B cell (primary cell): Measurements from ENCODE around the gene STX18.

Experiments used
- CTCF ChIP-seq: fragments of 200-600 bp; IDR thresholded peaks from one replicate; pipeline ENCODE4 v1.8.0; 2022; ENCODE audit warnings: antibody characterized with exemption, mild to moderate bottlenecking
- EZH2 ChIP-seq: IDR thresholded peaks from 2 replicates; pipeline ENCODE4 v1.6.1; 2012; ENCODE audit warnings: borderline replicate concordance, low read depth, mild to moderate bottlenecking, moderate library complexity, low read length; ENCODE audit not compliant: insufficient read depth, poor library complexity, severe bottlenecking

- no peak for TF ChIP-seq CTCF
- no peak for TF ChIP-seq EZH2
Observed at GRCh38 chr4:4411906-4412305, 129.9 kb downstream of the STX18 start.
